ENCODE data around the gene HARBI1.
"Not testable (repeated sequence)": the region's sequence is repeated elsewhere in the genome, so short reads cannot be mapped to it uniquely, and the experiment has no call there.

The HARBI1 gene

DNA sequence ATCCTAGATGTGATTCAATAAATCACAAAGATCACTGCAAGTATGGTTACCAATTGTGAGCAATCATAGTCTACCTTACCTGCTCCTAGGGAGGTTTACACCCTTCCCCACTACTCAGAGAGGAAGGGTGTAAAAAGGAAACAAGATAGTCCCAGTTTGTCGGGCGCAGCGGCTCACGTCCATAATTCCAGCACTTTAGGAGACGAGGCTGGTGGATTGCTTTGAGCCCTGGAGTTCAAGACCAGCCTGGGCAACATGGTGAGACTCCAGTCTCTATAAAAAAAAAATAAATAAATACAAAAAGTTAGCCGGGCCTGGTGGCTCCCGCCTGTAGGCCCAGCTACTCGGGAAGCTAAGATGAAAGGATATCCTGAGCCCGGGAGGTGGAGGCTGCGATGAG, 22.2 kb downstream of the HARBI1 start:
- no peak for DNase-seq

DNA sequence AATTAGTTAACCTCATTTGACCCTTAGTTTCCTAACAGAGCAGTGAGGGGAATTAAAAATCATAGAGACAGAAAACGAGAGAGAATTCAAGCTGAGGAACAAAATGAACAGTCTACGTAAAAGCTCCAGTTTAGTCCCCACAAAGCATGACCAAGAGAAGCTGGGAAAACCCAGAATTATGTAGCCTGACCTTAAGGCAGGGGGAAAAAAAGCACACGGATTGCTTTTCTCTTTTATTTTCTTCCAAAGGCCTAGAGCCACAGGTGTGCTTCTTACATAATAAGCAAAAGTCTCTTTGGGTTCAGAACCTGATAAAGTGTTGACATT, 22.7 kb downstream of the HARBI1 start:
- DNase-seq: no peak

DNA sequence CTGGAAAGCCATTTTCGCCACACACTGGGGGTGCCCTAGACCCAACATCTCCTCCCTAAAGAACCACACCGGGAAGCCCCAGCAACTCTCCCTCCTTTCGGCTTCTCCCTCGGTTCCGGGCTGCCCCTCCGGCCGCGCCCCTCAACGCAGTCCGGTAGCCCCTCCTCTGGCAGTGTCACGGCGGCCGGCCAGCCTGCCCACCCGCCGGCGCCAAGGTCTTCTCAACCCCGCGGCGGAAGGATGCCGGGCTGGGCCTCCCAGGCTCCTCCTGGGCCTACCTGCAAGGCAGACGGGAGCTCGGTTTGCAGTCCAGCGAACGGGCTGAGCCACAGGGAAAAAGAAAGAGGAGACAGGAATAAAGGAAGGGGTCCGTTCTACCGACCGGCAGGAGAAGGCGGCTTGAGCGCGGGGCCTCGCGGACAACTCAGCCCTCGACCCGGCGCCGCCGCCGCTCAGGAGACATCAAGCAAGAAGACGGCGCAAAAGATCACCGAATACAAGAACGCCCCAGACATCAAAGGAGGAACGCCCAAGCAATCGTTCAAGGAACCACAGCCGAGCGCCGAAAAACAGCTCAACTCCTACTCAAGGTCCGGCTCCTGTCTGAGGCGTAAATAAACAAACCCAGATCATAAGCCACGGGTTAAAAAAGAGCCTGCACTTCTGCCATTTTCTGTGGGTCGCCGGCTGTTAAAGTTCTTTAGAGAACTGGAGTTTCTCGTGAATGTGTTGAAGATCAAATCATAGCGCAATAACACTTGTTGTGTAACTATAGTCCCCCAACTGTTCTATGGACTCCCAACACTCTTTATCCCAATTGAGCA, 23.3 kb downstream of the HARBI1 start, which contains the start of gene AMBRA1:
Gene AMBRA1 (minus strand): TSS at position 474 of the 824 bp plus-strand sequence. CDS start 45,643 bp downstream, outside the sequence.
- DNase-seq: peak; percentile 80 to 90

DNA sequence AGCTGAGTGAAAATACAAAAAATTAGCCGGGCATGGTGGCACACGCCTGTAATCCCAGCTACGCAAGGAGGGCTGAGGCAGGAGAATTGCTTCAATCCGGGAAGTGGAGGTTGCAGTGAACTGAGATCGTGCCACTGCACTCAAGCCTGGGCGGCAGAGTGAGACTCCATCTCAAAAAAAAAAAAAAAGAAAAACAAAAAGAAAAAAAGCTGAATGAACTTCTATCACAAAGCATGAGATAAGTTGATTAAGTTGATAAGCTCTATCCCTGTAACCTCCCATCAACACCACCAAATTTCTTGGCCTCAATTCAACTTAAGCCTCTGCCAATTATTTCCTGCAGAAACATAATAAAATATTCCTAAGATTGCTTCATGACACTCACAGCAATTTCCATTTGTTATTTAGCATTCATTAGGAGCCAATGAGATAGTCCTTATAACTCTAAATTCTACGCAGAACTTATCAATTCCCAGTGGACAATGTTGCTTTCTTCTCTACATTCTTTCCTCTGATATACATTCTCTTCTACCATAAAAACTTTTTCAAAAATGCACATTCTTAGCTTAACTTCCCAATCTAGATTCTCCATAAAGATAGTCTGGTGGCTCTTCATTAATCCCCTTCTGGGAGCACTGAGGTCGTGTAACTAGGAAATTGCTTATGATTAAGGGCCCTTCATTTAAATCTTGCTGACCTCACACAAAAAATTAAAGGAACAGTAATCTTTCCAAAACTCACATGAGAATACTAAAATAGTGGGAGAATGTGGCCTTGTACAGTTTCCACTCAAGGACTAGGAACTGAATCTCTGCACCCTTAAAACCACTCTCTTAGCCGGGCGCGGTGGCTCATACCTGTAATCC, 26.1 kb downstream of the HARBI1 start:
- DNase-seq: no peak

- DNase-seq: no peak
These were observed 28.1 kb downstream of the HARBI1 start for GRCh38 chr11:46588915-46589314.

- DNase-seq: no peak
These were observed 28.9 kb downstream of the HARBI1 start for GRCh38 chr11:46588131-46588530.

DNA sequence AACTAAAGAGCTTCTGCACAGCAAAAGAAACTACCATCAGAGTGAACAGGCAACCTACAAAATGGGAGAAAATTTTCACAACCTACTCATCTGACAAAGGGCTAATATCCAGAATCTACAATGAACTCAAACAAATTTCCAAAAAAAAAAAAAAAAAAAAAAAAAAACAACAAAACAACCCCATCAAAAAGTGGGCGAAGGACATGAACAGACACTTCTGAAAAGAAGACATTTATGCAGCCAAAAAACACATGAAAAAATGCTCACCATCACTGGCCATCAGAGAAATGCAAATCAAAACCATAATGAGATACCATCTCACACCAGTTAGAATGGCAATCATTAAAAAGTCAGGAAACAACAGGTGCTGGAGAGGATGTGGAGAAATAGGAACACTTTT, 33.5 kb downstream of the HARBI1 start:
- not testable (repeated sequence) for DNase-seq

GRCh38 chr11:46582588-46582987, 34.4 kb downstream of the HARBI1 start:
- no peak for DNase-seq

GRCh38 chr11:46577058-46577457, 40.0 kb downstream of the HARBI1 start:
- DNase-seq: no peak

GRCh38 chr11:46574656-46575055, 42.4 kb downstream of the HARBI1 start:
- DNase-seq: no peak

- DNase-seq: no peak
These were observed 46.1 kb downstream of the HARBI1 start for GRCh38 chr11:46570790-46571398.

- no peak for DNase-seq
These were observed 51.7 kb downstream of the HARBI1 start for GRCh38 chr11:46565232-46565840.

DNA sequence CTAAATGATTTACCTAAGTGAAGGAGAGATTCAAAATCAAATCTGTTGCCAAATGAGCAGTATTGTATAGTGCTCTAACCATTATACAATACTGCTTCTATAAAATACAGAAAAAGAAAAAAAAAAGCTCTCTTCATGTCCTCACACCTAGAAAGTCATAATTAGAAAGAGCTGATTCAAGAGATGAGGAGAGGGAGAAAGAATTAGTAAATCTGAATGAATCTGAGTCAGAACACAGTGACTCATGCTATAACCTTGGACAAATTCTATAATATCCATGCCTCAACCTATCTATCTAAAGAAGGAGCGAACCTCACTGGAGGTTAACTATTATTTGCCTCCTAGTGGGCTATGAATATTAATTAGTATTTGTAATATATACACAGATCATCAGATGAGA, 52.6 kb downstream of the HARBI1 start:
- no peak for DNase-seq

GRCh38 chr11:46562527-46562926, 54.5 kb downstream of the HARBI1 start:
- DNase-seq: no peak

DNA sequence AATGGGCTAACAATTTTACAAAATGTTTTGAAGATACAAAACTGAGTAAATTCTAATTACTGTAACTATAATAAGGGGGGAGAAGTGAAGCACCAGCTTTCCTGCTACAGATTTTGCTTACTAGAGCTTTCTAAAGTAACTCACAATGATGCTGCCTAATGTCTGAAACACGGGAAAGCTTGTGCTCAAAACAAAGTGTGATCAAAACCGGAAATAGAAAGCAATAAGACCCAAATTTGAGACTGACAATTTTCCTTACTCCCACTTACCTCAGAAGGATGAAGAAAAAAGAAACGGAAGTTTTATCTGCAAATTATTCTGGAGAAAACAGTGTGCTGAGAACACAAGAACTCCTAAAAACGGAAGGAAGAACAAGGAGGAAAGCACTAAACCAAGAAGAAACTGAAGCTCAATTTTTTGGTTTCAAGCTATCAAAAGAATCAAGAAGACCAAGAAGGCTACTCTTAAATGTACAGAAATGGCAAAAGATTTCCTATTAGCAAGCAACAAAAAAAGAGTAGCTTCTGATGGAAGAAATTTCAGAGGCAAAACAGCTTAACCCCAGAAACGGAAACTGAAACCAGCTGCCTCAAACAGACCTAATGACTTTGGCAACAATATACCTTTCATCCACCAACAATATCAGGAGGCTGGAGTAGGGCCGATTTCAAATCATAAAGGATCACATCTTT, 56.6 kb downstream of the HARBI1 start:
- DNase-seq: no peak

DNA sequence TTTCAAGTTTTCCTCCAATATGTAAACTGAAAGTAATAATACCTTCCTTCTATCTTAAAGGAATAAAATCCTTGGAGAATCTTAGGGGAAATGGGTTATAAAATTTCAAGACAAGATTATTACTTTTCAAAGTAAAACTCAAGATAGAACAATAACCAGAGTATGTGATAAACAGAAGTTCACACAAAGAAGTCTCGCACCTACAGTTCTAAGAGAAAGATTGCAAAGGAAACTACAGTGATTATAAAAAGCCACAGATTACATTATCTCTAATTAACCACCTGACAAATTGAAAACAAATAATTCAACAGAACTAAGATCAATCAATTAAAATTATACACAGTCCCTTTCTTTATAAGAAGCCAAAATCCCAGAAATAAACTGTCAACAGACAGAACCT, 57.2 kb downstream of the HARBI1 start:
- DNase-seq: no peak

DNA sequence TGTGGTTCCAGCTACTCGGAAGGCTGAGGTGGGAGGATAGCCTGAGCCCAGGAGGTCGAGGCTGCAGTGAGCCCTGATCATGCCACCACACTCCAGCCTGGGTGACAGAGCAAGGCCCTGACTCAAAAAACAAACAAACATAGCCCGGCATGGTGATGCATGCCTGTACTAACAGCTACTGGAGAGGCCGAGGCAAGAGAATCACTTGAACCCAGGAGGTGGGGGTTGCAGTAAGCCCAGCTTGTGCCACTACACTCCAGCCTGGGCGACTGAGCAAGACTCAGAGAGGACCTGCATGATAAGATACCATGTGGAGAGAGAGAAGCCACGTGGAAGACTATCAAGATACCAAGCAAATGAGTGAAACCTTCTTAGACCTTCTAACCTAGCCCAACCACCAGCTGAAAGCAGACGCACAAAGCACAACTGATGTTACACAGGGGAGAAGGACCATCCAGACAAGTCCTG, 59.3 kb downstream of the HARBI1 start:
- no peak for DNase-seq

DNA sequence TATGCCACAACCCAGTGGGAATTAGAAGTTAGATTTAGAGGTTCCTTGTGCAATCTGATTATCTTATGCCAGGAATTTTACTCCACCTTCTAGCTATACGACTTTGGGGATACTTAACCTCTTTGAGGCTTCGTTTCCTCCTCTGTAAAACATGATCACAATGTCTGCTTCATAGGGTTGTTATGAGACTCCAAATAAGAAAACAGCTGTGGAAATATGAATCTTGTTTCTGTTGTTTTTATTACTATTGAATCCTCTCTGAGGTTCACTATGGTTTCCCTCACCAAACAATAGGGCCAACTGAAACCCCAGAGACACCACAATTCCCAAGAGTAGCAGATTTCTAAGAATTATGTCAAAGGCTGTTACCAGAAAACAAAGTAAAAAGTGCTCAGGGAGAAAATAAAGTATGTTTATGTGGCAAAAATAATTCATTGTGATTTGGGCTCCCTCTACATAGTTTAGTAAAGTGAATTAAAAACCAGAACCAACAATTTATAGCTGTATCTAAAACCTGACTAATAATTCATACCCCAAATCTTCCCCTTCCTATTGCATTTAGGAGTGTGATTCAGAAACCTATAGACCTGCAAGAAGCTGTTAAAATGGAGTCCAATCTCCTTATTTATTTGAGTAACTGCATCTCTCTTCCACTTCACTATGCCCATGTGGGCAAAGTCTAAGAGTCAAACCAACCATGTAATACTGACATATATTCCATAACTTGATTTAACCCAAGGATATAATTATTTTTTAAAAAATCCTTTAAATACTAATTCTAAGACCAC, 61.6 kb downstream of the HARBI1 start:
- DNase-seq: no peak

DNA sequence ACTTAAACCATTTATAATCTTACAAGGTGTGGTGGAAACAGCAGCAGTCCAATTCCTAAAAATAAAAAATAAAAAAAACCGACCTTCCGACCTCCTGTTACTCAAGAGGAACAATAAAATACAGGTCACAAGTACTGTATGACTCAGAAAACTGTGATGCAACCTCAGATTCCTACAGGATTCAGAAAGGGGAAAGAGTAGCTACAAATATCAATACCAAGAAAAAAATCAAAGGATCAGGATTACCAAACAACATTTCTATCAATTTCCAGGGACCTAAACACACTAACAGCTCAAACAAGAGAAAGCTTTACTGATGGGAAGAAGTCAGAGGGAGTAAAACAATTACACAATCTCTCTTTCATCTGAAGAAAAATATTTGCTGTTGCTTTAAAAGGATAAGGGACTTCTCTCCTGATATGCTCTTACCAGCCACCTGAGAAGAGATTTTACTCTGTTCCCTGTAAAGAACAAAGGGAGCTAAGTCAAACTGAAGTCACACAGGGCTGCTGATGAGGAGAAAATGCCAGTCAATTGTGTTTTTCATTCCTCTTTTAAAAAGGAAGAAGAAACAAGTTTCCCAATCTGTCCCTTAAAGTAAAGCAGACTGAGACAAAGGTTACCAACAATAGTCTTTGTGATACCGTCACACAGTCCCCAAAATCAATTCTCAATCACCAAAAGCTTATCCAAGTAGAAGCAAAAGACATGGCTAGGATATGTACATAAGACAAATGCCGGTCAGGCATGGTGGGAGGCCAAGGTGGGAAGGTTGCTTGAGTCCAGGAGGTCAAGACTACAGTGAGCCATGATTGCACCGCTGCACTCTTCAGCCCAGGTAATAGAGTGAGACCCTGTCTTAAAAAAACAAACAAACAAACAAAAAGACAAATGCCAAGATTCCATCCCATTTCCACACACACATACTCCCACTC, 62.5 kb downstream of the HARBI1 start:
- DNase-seq: no peak

DNA sequence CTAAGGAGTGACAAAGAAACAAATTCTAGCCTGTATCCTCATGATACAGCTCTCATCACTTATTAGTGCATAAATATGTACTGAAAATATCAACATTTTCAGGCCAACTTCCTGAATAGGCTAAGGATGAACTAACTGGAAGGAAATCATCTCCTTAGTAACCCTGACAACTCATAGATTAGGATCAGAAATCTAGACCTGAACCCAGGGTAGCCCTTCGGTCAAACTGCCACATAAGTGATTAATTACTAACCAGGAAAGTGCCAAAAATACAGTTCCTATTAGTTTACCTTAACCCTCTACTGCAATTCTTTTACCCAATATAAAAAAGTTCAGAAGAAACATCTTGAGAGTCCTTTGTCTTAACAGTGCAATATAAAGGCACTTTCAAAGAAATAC, 63.2 kb downstream of the HARBI1 start:
- no peak for DNase-seq

Data from hippocampal formation (tissue), 2 donors.